Duodenal mucosa (tissue), 2 donors: ENCODE measurements around the gene UNC5A.

ENCODE experiments used
- H3K27ac ChIP-seq: one replicate; pipeline ENCODE4 v1.7.0; 2013; ENCODE audit warnings: low read depth, low read length
- H3K27me3 ChIP-seq, 2 donors: one replicate each; pipeline ENCODE4 v1.7.0; 2013; ENCODE audit warnings: low read length in 2 of 2, control low read depth in 1 of 2; ENCODE audit not compliant: insufficient read depth in 2 of 2, control insufficient read depth in 1 of 2
- H3K36me3 ChIP-seq, 2 donors: one replicate each; pipeline ENCODE4 v1.7.0; 2013; ENCODE audit warnings: low read length in 2 of 2, control low read depth in 1 of 2; ENCODE audit not compliant: insufficient read depth in 2 of 2, control insufficient read depth in 1 of 2
- H3K4me1 ChIP-seq, 2 donors: one replicate each; pipeline ENCODE4 v1.7.0; 2013; ENCODE audit warnings: low read length in 2 of 2, control low read depth in 1 of 2; ENCODE audit not compliant: insufficient read depth in 2 of 2, control insufficient read depth in 1 of 2
- H3K4me3 ChIP-seq, 2 donors: one replicate each; pipeline ENCODE4 v1.7.0; 2013; ENCODE audit warnings: low read length in 2 of 2, low read depth in 1 of 2
- H3K9ac ChIP-seq, 2 donors: one replicate each; pipeline ENCODE4 v1.7.0; 2013; ENCODE audit warnings: low read length in 2 of 2, low read depth in 1 of 2
- H3K9me3 ChIP-seq, 2 donors: one replicate each; pipeline ENCODE4 v1.7.0; 2013; ENCODE audit warnings: low read length in 2 of 2, control low read depth in 1 of 2; ENCODE audit not compliant: control insufficient read depth in 1 of 2

UNC5A gene

GRCh38 chr5:176906126-176906525 lies 95.8 kb downstream of the UNC5A start:
- Histone ChIP-seq H3K4me3 (no peak overlapping the region), H3K9me3 (no peaks in the 10 kb centered on the region), H3K27me3 (no peaks in the 10 kb centered on the region), H3K36me3 (peaks cover 44 to 61% of the 10 kb centered on the region in 2 donors), H3K9ac (no peak overlapping the region), H3K27ac (no peak overlapping the region), H3K4me1 (no peaks in the 10 kb centered on the region)

- no peaks in the 10 kb centered on the region for H3K9me3 ChIP-seq
- no peaks in the 10 kb centered on the region for H3K27me3 ChIP-seq
- H3K4me3 ChIP-seq = no peak overlapping the region
- no peak overlapping the region for H3K27ac ChIP-seq
- H3K36me3 ChIP-seq = peaks cover 48 to 61% of the 10 kb centered on the region in 2 donors
- H3K4me1 ChIP-seq = no peaks in the 10 kb centered on the region
- no peak overlapping the region for H3K9ac ChIP-seq
Observed at GRCh38 chr5:176906796-176907195, 96.4 kb downstream of the UNC5A start.

GRCh38 chr5:176908675-176909368 lies 98.5 kb downstream of the UNC5A start:
- Histone ChIP-seq H3K36me3 (peaks cover 50 to 54% of the 10 kb centered on the region in 2 donors), H3K4me3 (no peak overlapping the region), H3K4me1 (no peaks in the 10 kb centered on the region), H3K27ac (no peak overlapping the region), H3K27me3 (no peaks in the 10 kb centered on the region), H3K9me3 (no peaks in the 10 kb centered on the region), H3K9ac (no peak overlapping the region)

- H3K9ac ChIP-seq = no peak overlapping the region
- H3K36me3 ChIP-seq = peaks cover 21 to 26% of the 10 kb centered on the region in 2 donors
- no peaks in the 10 kb centered on the region for H3K4me1 ChIP-seq
- no peak overlapping the region for H3K27ac ChIP-seq
- no peak overlapping the region for H3K4me3 ChIP-seq
- H3K9me3 ChIP-seq = no peaks in the 10 kb centered on the region
- H3K27me3 ChIP-seq = no peaks in the 10 kb centered on the region
Observed at GRCh38 chr5:176912115-176912514, 101.8 kb downstream of the UNC5A start.

- no peaks in the 10 kb centered on the region for H3K4me1 ChIP-seq
- no peaks in the 10 kb centered on the region for H3K27me3 ChIP-seq
- no peak overlapping the region for H3K9ac ChIP-seq
- H3K27ac ChIP-seq = no peak overlapping the region
- no peaks in the 10 kb centered on the region for H3K9me3 ChIP-seq
- no peak overlapping the region for H3K4me3 ChIP-seq
- peaks cover 9 to 11% of the 10 kb centered on the region in 2 donors for H3K36me3 ChIP-seq
Observed at GRCh38 chr5:176915906-176916305, 105.5 kb downstream of the UNC5A start.

GRCh38 chr5:176916337-176916736 lies 106.0 kb downstream of the UNC5A start:
- Histone ChIP-seq H3K27ac (no peak overlapping the region), H3K9ac (no peak overlapping the region), H3K9me3 (no peaks in the 10 kb centered on the region), H3K36me3 (peaks cover 9 to 11% of the 10 kb centered on the region in 2 donors), H3K4me1 (no peaks in the 10 kb centered on the region), H3K27me3 (no peaks in the 10 kb centered on the region), H3K4me3 (no peak overlapping the region)

- H3K27me3 ChIP-seq = no peaks in the 10 kb centered on the region
- peaks cover 0 to 14% of the 10 kb centered on the region in 2 donors for H3K36me3 ChIP-seq
- H3K27ac ChIP-seq = no peak overlapping the region
- H3K4me1 ChIP-seq = no peaks in the 10 kb centered on the region
- H3K4me3 ChIP-seq = no peak overlapping the region
- no peaks in the 10 kb centered on the region for H3K9me3 ChIP-seq
- H3K9ac ChIP-seq = no peak overlapping the region
Observed at GRCh38 chr5:176918613-176919012, 108.3 kb downstream of the UNC5A start.

GRCh38 chr5:176921714-176922113 lies 111.4 kb downstream of the UNC5A start:
- Histone ChIP-seq H3K4me1 (no peaks in the 10 kb centered on the region), H3K36me3 (peaks cover 0 to 20% of the 10 kb centered on the region in 2 donors), H3K27ac (no peak overlapping the region), H3K4me3 (no peak overlapping the region), H3K9ac (no peak overlapping the region), H3K9me3 (no peaks in the 10 kb centered on the region), H3K27me3 (no peaks in the 10 kb centered on the region)

GRCh38 chr5:176922817-176923216 lies 112.5 kb downstream of the UNC5A start:
- Histone ChIP-seq H3K9me3 (no peaks in the 10 kb centered on the region), H3K4me3 (no peak overlapping the region), H3K9ac (no peak overlapping the region), H3K27me3 (no peaks in the 10 kb centered on the region), H3K4me1 (no peaks in the 10 kb centered on the region), H3K27ac (no peak overlapping the region), H3K36me3 (peaks cover 0 to 20% of the 10 kb centered on the region in 2 donors)

- no peaks in the 10 kb centered on the region for H3K27me3 ChIP-seq
- H3K4me3 ChIP-seq = no peak overlapping the region
- H3K4me1 ChIP-seq = peaks cover 0 to 3% of the 10 kb centered on the region in 2 donors
- H3K9ac ChIP-seq = no peak overlapping the region
- no peaks in the 10 kb centered on the region for H3K9me3 ChIP-seq
- H3K27ac ChIP-seq = no peak overlapping the region
- H3K36me3 ChIP-seq = peaks cover 6 to 24% of the 10 kb centered on the region in 2 donors
Observed at GRCh38 chr5:176927562-176927961, 117.2 kb downstream of the UNC5A start.
